Stimulated activated CD8-positive, alpha-beta memory T cell treated with anti-CD3 and anti-CD28 coated beads, Interleukin-15, amount 100 ng/mL, for 48 hours (primary cell): Measurements from ENCODE around the gene CDCP2.
"Not testable (repeated sequence)": the region's sequence is repeated elsewhere in the genome, so short reads cannot be mapped to it uniquely, and the experiment has no call there.

ENCODE experiments used
- DNase-seq, 2 donors: peaks; one replicate each; pipeline ENCODE4 v3.0.0-alpha.2; 2020; ENCODE audit warnings: low read depth in 2 of 2

CDCP2 gene

GRCh38 chr1:54115520-54115919, 37.3 kb downstream of the CDCP2 start:
- no peak for DNase-seq

- no peak for DNase-seq
Observed at GRCh38 chr1:54114955-54115354, 37.8 kb downstream of the CDCP2 start.

GRCh38 chr1:54114001-54114400, 38.8 kb downstream of the CDCP2 start:
- no peak for DNase-seq

GRCh38 chr1:54112705-54113368, 40.0 kb downstream of the CDCP2 start:
- DNase-seq, result no peak

- DNase-seq, result no peak
Observed at GRCh38 chr1:54112027-54112426, 40.8 kb downstream of the CDCP2 start.

GRCh38 chr1:54111624-54112023, 41.2 kb downstream of the CDCP2 start:
- DNase-seq, result no peak

GRCh38 chr1:54110996-54111395, 41.8 kb downstream of the CDCP2 start:
- DNase-seq, result no peak

- DNase-seq, result no peak
Observed at GRCh38 chr1:54109129-54110090, 43.4 kb downstream of the CDCP2 start.

- no peak for DNase-seq
Observed at GRCh38 chr1:54108156-54108555, 44.6 kb downstream of the CDCP2 start.

- DNase-seq, result no peak
Observed at GRCh38 chr1:54107131-54107530, 45.7 kb downstream of the CDCP2 start.

- no peak for DNase-seq
Observed at GRCh38 chr1:54105736-54106269, 47.0 kb downstream of the CDCP2 start.

GRCh38 chr1:54105080-54105479, 47.7 kb downstream of the CDCP2 start:
- no peak for DNase-seq

GRCh38 chr1:54104613-54105012, 48.2 kb downstream of the CDCP2 start:
- DNase-seq, result not testable (repeated sequence)

GRCh38 chr1:54103414-54103813, 49.4 kb downstream of the CDCP2 start:
- DNase-seq, result no peak

GRCh38 chr1:54100500-54100899, 52.3 kb downstream of the CDCP2 start:
- DNase-seq, result no peak

GRCh38 chr1:54099061-54099610, 53.7 kb downstream of the CDCP2 start:
- no peak for DNase-seq

GRCh38 chr1:54096877-54097240, 55.9 kb downstream of the CDCP2 start:
- no peak for DNase-seq

GRCh38 chr1:54096227-54096876, 56.4 kb downstream of the CDCP2 start:
- no peak for DNase-seq

GRCh38 chr1:54095546-54096226, 57.1 kb downstream of the CDCP2 start:
- no peak for DNase-seq

- DNase-seq, result not testable (repeated sequence)
Observed at GRCh38 chr1:54094730-54095105, 58.1 kb downstream of the CDCP2 start.

- no peak for DNase-seq
Observed at GRCh38 chr1:54094001-54094729, 58.6 kb downstream of the CDCP2 start.
